T follicular helper cell (primary cell): ENCODE data around the gene NOP14.

Experiments used
- DNase-seq: peaks from one replicate; pipeline ENCODE4 v3.0.0-alpha.2; 2020; ENCODE audit warnings: low read depth

The NOP14 gene

DNA sequence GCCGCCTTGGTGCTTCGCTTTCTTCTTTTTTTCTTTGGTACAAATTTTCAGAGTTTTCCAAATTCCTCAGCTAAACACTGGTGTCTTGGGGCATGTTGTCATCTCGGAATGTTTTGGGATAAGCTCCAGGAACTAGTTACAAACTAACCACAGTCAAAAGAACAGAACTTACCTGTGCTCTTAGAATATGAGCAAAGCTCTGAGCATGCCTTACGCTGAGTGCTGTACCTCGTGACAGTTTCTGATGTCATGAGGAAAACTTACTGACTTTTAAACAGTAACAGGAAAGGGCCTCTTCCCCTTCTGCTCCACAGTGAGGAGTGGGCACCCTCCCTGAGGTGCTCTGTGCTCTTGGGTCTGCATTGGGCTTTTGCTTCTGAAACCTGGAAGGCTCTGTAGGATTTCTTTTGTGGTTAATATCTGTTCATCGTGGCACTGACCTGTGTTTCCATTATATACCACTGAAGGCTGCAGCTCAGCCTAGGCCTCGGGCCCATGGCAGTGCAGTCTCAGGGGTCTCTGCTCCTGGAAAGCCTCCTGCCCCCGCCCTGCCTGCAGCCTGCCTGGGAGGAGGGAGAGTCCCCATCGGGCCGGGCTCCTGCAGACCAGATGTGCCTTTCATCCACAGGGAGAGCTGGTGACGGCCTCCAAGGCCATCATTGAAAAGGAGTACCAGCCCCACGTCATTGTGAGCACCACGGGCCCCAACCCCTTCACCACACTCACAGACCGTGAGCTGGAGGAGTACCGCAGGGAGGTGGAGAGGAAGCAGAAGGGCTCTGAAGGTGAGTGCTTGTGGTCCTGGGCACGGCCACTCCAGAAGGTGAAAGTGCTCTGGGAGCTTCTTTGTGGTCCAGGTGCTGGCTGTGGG is 48.7 kb downstream of the NOP14 start:
- DNase-seq = no peak

DNA sequence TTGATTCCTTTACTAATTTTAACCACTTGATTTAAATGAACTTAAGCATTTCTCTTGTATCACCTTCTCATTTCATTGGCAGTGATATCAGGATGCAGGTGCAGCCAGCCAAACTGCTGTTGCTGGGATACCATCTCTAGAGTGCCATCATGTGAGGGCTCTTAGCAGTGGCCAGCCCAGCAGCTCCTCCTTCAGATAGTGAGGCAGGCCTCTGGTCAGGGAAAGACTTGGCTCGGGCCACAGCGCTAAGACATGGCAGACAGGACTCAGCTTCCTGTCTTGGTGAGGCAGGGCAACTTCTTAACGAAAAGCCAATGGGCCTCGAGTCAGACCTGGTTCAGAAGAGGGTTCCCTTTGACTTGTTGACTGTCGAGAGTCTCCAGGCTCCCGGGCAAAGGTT is 50.0 kb downstream of the NOP14 start:
- DNase-seq = no peak

DNA sequence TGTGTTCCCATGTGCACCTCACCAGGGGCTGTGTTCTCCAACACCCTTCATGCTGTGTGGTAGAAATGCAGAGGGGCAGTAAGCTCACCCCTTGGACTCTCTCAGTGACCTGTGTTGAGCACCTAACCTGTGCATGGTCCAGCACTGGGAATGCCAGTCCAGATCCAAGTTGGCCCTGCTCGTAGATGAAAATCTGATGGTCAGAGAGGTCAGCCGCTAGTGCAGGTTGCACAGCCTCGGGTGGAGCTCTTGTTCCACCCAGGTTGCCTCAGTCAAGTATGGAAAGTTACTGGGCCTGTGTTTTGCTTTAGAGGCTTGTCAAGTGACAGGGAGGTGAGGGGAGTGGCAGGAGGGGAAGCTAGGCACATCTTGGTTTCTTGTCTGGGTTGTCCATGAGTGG is 51.3 kb downstream of the NOP14 start:
- no peak for DNase-seq

DNA sequence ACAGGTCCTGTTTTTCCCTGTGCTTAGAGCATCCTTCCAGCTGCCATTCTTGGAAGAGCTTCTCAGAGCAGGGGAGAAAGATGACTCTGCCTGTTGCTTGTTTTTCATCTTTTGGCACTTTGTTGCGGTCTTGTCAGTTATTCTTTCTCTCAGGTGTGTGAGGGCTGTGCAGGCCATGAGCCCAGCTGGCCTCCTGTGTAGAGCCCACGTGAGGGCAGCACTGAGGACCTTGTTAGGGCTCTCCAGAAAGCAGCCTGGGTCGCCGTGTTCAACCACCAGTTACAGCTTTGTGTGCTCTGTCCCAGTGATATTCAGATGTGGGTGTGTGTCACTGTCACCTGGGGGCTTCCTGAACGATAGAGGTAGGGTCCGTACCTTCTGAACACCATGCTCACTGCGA is 52.8 kb downstream of the NOP14 start:
- DNase-seq = no peak

- DNase-seq = no peak
These were observed 53.6 kb downstream of the NOP14 start for GRCh38 chr4:2909583-2909982.

DNA sequence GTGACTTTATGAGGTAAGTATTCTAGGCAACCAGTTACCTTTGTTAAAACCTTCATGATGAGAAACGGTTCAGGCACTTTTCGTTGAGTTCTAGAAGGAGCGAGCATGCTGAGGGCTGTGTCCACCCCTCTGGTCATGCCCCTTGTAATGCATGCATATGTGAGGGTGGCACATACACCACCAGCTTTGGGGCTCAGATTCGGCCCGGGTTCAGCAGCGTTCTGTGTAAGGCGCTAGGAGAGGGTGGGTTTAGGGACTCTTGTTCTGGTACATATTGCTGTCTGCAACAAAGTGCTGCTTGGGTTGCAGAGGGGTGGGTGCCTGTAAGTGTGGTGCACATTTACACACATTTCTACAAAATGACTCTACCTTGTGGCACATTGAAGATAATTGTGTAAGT is 54.5 kb downstream of the NOP14 start:
- no peak for DNase-seq

DNA sequence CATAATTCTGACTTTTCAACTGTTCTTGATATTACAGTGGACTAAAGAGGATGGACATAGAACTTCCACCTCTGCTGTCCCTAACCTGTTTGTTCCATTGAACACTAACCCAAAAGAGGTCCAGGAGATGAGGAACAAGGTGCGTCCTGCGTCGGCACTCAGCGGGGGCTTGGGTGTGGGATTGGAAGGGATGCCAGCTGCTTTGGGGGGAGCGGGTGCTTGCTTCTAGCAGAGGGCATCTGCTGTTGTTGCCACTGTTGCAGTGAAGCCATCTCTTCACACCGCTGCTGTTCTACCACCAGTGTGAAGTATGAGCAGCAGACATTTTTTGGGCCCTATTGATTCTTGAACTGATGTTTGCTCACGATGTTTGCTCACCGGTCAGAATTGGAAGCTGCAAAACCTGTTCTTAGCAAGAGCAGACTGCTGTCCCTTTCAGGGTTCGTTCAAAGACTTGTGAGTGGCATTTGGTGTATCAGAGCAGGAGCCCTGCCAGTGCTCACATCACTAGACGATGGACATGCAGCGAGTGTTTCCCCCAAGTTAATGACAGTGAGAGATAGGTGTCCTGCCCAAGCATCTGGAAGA is 55.4 kb downstream of the NOP14 start:
- no peak for DNase-seq

GRCh38 chr4:2907226-2907625 is 56.0 kb downstream of the NOP14 start:
- no peak for DNase-seq

- no peak for DNase-seq
These were observed 57.0 kb downstream of the NOP14 start for GRCh38 chr4:2906218-2906617.

GRCh38 chr4:2905544-2905943 is 57.7 kb downstream of the NOP14 start:
- DNase-seq = no peak

- no peak for DNase-seq
These were observed 61.1 kb downstream of the NOP14 start for GRCh38 chr4:2902126-2902525.

GRCh38 chr4:2901186-2901585 is 62.0 kb downstream of the NOP14 start:
- DNase-seq = no peak

DNA sequence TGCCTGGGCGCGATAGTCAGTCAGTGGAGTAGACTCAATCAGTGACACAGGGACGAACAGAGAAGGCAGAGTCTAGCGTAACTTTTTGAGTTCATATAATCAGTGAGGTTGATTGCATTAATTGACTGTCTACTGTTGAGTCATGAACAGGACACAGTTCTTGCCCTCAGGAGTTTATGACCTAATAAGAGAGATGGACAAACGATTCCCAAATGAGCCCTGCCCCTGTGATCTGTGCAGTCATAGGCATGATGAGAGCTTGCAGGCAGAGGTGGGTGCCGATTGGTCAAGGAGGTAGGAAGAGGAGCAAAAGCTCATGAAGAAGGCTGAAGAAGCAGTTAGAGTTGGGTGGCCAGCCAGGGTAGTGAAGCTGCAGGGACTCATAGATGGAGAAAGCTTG is 62.5 kb downstream of the NOP14 start:
- DNase-seq = no peak

DNA sequence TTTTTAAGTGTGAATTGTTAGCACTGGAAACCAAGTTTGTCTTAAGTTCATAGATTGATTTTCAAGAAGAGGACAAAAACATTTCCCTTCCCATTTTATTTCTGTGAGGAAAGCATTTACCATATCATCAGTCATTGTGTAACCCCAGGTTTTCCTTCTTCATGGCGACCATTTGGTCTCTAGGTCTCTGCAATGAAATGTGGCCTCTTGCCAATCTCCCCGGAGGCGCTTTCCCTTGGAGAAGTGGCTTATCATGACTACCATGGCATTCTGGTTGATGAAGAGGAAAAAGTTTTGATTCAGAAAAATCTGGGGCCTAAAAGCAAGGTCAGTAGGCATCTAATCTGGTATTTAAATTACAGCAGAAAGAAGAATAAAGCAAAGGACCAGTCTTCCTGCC is 65.2 kb downstream of the NOP14 start:
- DNase-seq = no peak

DNA sequence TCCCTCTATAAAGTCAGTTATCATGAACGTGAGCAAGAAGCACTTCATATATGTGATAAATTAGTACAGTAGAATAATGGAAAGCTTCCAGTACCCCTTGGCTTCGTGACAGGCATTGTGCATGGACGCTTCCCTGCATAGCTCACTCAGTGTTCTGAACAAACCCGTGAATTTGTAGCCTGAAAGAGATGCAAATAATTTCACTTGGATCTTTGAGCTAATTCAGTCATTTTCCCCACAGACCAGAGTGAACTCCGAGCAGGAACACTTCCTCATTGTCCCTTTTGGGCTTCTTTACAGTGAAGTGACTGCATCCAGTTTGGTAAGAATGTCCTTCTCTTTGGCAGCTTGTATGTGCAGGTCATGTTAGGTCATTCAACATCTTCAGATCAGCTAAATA is 69.4 kb downstream of the NOP14 start:
- DNase-seq = no peak

DNA sequence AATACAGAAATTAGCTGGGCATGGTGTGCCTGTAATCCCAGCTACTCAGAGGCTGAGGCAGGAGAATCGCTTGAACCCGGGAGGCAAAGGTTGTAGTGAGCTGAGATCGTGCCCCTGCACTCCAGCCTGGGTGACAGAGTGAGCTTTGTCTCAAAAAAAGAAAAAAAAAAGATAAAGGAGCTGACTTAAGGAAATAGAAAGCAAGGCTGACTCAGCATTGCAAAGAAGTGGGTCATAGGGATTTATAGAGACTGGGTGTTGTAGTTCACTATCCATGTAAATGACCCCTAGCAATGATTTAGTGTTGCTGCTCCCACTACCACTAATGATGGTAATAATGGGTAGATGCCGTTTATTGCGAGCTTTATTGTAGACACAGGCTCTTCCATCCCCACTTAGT is 71.9 kb downstream of the NOP14 start:
- no peak for DNase-seq

GRCh38 chr4:2888886-2889285 is 74.3 kb downstream of the NOP14 start:
- no peak for DNase-seq
